Ascending aorta (tissue), 2 donors: ENCODE measurements around the gene ZNF341. TPM values are rescaled to one million over a fixed set of nuclear protein-coding genes. Genes with fewer than 3 reads are reported as not detected.

Experiments
- DNase-seq, 2 donors: peaks; one replicate each; pipeline ENCODE4 v3.0.0-alpha.2; 2019; ENCODE audit warnings: low spot score in 2 of 2
- H3K27ac ChIP-seq, 2 donors: fragments of 200-600 bp; sonication (generic); one replicate each; pipeline ENCODE4 v1.5.1; 2016 to 2017; ENCODE audit warnings: mild to moderate bottlenecking in 1 of 2
- H3K27me3 ChIP-seq: fragments of 200-600 bp; sonication (generic); one replicate; pipeline ENCODE4 v1.5.1; 2017
- H3K36me3 ChIP-seq, 2 donors: fragments of 200-600 bp; sonication (generic); one replicate each; pipeline ENCODE4 v1.5.1; 2016
- H3K4me1 ChIP-seq, 2 donors: fragments of 200-600 bp; sonication (generic); one replicate each; pipeline ENCODE4 v1.5.1; 2016 to 2017; ENCODE audit warnings: mild to moderate bottlenecking in 1 of 2
- H3K4me3 ChIP-seq, 2 donors: fragments of 200-600 bp; sonication (generic); one replicate each; pipeline ENCODE4 v1.5.1; 2016 to 2017; ENCODE audit warnings: mild to moderate bottlenecking in 1 of 2
- H3K9me3 ChIP-seq, 2 donors: fragments of 200-600 bp; sonication (generic); one replicate each; pipeline ENCODE4 v1.5.1; 2016
- intact Hi-C: fragments of 100-400 bp; cut with DNase I; formaldehyde crosslinking; loops from one replicate; pipeline ENCODE4 v1.15.1; 2023
- total RNA-seq: library from RNA; depleted of rRNA; stranded (reverse); fragments of >200 nt; gene quantifications from one replicate; pipeline ENCODE4 v1.1.0, GENCODE V29; 2016
- TF ChIP-seq, protein P1 (sequence below), 3 experiments: fragments of 200-600 bp in 2 of 3; fragments of 450-650 bp in 1 of 3; sonication (generic) in 2 of 3; IDR thresholded peaks; one replicate each; pipeline ENCODE4 v1.5.1; 2016 to 2019; ENCODE audit warnings: antibody characterized with exemption in 3 of 3, mild to moderate bottlenecking in 1 of 3, moderate library complexity in 1 of 3

ZNF341 gene
- total RNA-seq, 1 donor from 2014 or later, result 4.5 TPM

GRCh38 chr20:33740189-33740588, 8.4 kb downstream of the ZNF341 start:
- Histone ChIP-seq H3K27me3 (no peaks in the 10 kb centered on the region), H3K36me3 (peaks cover 0 to 3% of the 10 kb centered on the region in 2 donors), H3K27ac (no peak overlapping the region), H3K4me3 (no peak overlapping the region), H3K9me3 (peaks cover 17 to 20% of the 10 kb centered on the region in 2 donors), H3K4me1 (no peaks in the 10 kb centered on the region)
- DNase-seq, result no peak
- intact Hi-C loops, result no loop called here
- TF ChIP-seq, protein P1, sequence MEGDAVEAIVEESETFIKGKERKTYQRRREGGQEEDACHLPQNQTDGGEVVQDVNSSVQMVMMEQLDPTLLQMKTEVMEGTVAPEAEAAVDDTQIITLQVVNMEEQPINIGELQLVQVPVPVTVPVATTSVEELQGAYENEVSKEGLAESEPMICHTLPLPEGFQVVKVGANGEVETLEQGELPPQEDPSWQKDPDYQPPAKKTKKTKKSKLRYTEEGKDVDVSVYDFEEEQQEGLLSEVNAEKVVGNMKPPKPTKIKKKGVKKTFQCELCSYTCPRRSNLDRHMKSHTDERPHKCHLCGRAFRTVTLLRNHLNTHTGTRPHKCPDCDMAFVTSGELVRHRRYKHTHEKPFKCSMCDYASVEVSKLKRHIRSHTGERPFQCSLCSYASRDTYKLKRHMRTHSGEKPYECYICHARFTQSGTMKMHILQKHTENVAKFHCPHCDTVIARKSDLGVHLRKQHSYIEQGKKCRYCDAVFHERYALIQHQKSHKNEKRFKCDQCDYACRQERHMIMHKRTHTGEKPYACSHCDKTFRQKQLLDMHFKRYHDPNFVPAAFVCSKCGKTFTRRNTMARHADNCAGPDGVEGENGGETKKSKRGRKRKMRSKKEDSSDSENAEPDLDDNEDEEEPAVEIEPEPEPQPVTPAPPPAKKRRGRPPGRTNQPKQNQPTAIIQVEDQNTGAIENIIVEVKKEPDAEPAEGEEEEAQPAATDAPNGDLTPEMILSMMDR (IDR thresholded peaks at IDR 0.05), result no peak

DNA sequence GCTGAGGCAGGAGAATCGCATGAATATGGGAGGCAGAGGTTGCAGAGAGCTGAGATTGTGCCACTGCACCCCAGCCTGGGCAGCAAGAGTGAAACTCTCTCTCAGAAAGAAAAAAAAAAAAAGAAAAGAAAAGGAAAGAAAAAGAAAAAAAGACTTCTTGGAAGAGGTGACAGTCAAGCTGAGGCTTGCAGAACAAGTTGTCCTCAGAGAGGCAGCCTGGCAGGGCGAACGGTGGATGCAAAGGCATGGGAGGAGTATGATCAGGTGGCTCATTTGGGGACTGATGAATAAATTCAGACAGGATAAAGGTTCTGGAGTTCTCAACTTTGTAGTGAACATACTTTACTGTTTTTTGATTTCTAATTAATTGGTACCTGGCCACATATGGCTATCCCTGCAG, 12.4 kb downstream of the ZNF341 start:
- no peaks in the 10 kb centered on the region for H3K4me1 ChIP-seq
- H3K27ac ChIP-seq, result no peak overlapping the region
- DNase-seq, result no peak
- H3K27me3 ChIP-seq, result no peaks in the 10 kb centered on the region
- TF ChIP-seq, protein P1 (IDR thresholded peaks at IDR 0.05), result no peak
- H3K9me3 ChIP-seq, result no peaks in the 10 kb centered on the region
- no peak overlapping the region for H3K4me3 ChIP-seq
- peaks cover 6 to 19% of the 10 kb centered on the region in 2 donors for H3K36me3 ChIP-seq
- intact Hi-C loops, result no loop called here

- H3K4me1 ChIP-seq, result no peaks in the 10 kb centered on the region
- no peaks in the 10 kb centered on the region for H3K9me3 ChIP-seq
- H3K27me3 ChIP-seq, result no peaks in the 10 kb centered on the region
- H3K27ac ChIP-seq, result no peak overlapping the region
- peaks cover 11 to 19% of the 10 kb centered on the region in 2 donors for H3K36me3 ChIP-seq
- TF ChIP-seq, protein P1 (IDR thresholded peaks at IDR 0.05), result no peak
- intact Hi-C loops, result no loop called here
- DNase-seq, result no peak
- H3K4me3 ChIP-seq, result no peak overlapping the region
Measured at GRCh38 chr20:33744773-33745385, 13.1 kb downstream of the ZNF341 start.

- peaks cover 14 to 28% of the 10 kb centered on the region in 2 donors for H3K36me3 ChIP-seq
- intact Hi-C loops, result no loop called here
- H3K4me3 ChIP-seq, result no peak overlapping the region
Measured at GRCh38 chr20:33746325-33746998, 14.7 kb downstream of the ZNF341 start.

GRCh38 chr20:33751775-33752174, 20.0 kb downstream of the ZNF341 start:
- Histone ChIP-seq H3K36me3 (peaks cover 35 to 45% of the 10 kb centered on the region in 2 donors), H3K4me1 (no peaks in the 10 kb centered on the region), H3K27ac (no peak overlapping the region), H3K4me3 (no peak overlapping the region), H3K27me3 (no peaks in the 10 kb centered on the region), H3K9me3 (no peaks in the 10 kb centered on the region)
- TF ChIP-seq, protein P1 (IDR thresholded peaks at IDR 0.05), result no peak
- no peak for DNase-seq
- intact Hi-C loops, result no loop called here

More at GRCh38 chr20:33746325-33746998, 14.7 kb downstream of the ZNF341 start:
- Histone ChIP-seq H3K4me1 (no peaks in the 10 kb centered on the region), H3K9me3 (no peaks in the 10 kb centered on the region), H3K27me3 (no peaks in the 10 kb centered on the region), H3K27ac (no peak overlapping the region)
- TF ChIP-seq, protein P1 (IDR thresholded peaks at IDR 0.05), result no peak
- DNase-seq, result no peak
